DOHH2 (cell line): ENCODE measurements around the gene PAOX.

Experiments used
- H3F3A ChIP-seq: fragments of 200-600 bp; sonication (generic), shearing (Covaris generic); 2 replicates; pipeline ENCODE4 v1.6.0; 2016; ENCODE audit warnings: antibody characterized with exemption, mild to moderate bottlenecking; ENCODE audit not compliant: control insufficient read depth, insufficient read depth
- H3K27ac ChIP-seq: fragments of 200-600 bp; sonication (generic); 2 replicates; pipeline ENCODE4 v1.5.1; 2014; ENCODE audit warnings: low read depth, mild to moderate bottlenecking, low read length, moderate library complexity
- H3K27me3 ChIP-seq: fragments of 200-600 bp; sonication (generic); 2 replicates; pipeline ENCODE4 v1.6.1; 2014; ENCODE audit warnings: mild to moderate bottlenecking, low read length, mixed read lengths; ENCODE audit not compliant: control insufficient read depth
- H3K36me3 ChIP-seq: fragments of 200-600 bp; sonication (generic); 2 replicates; pipeline ENCODE4 v1.6.1; 2014; ENCODE audit warnings: mild to moderate bottlenecking, low read length, moderate library complexity, mixed read lengths; ENCODE audit not compliant: control insufficient read depth
- H3K4me1 ChIP-seq: fragments of 200-600 bp; sonication (generic); 2 replicates; pipeline ENCODE4 v1.6.1; 2014; ENCODE audit warnings: mild to moderate bottlenecking, low read length, mixed read lengths; ENCODE audit not compliant: control insufficient read depth
- H3K4me2 ChIP-seq: fragments of 200-600 bp; sonication (generic); 2 replicates; pipeline ENCODE4 v1.6.0; 2014; ENCODE audit warnings: mild to moderate bottlenecking, low read length, moderate library complexity
- H3K4me3 ChIP-seq: fragments of 200-600 bp; sonication (generic); 2 replicates; pipeline ENCODE4 v1.5.1; 2014; ENCODE audit warnings: mild to moderate bottlenecking, low read length, mixed read lengths
- H3K79me2 ChIP-seq: fragments of 200-600 bp; sonication (generic); 2 replicates; pipeline ENCODE4 v1.6.1; 2014; ENCODE audit warnings: mild to moderate bottlenecking, low read length, mixed read lengths; ENCODE audit not compliant: control insufficient read depth
- H3K9me2 ChIP-seq: fragments of 200-600 bp; sonication (generic); replicated peaks from 2 replicates; pipeline ENCODE4 v1.6.1; 2014; ENCODE audit warnings: mild to moderate bottlenecking, low read length, mixed read lengths; ENCODE audit not compliant: control insufficient read depth
- H3K9me3 ChIP-seq: fragments of 200-600 bp; sonication (generic); 2 replicates; pipeline ENCODE4 v1.6.1; 2014; ENCODE audit warnings: antibody characterized with exemption, low read length, mixed read lengths; ENCODE audit not compliant: control insufficient read depth, insufficient read depth
- H4K20me1 ChIP-seq: fragments of 200-600 bp; sonication (generic); 2 replicates; pipeline ENCODE4 v1.6.0; 2014; ENCODE audit warnings: low read depth, mild to moderate bottlenecking, antibody characterized with exemption, low read length, moderate library complexity; ENCODE audit not compliant: control insufficient read depth, insufficient read depth
- EZH2phosphoT487 ChIP-seq: fragments of 200-600 bp; sonication (generic); IDR thresholded peaks from 2 replicates; pipeline ENCODE4 v1.6.1; 2017; ENCODE audit warnings: borderline replicate concordance, mild to moderate bottlenecking, antibody characterized with exemption, low read length, moderate library complexity, mixed read lengths
- TF ChIP-seq, protein P1 (sequence below): fragments of 200-600 bp; sonication (generic); IDR thresholded peaks from one replicate; pipeline ENCODE4 v1.5.1; 2014; ENCODE audit warnings: antibody characterized with exemption, mild to moderate bottlenecking, low read depth, low read length; ENCODE audit not compliant: poor library complexity, severe bottlenecking

The PAOX gene

DNA sequence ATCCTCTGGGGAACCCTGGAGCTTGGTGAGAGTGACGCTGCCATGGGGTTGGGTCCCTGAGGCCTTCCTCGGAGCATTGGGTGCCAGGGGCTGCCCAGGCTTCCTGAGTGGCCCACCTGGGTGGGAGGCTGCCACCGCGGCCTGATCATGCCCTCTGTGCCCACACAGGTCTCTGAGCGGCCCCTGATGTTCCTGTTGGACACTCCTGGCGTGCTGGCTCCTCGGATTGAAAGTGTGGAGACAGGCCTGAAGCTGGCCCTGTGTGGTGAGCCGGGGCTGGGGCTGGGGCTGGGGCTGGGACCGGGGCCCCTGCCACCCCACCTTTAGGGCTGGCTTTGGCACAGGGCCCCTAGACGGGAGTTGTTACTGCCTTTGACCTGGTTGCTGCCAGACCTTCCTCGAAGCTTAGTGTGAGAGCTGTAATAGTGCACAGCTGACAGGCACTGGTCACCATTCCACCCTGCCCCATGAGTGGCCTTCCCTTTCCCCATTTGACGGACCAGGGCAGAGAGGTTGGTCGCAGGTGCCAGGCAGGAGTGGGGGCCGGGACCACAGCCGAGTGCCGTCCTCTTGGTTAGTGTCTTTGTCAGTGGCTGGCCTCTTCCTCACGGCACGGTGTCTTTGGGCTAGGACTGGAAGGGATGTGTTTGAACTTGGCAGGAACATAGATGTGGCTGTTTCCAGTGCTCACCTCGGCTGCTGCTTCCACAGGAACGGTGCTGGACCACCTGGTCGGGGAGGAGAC, 23.1 kb downstream of the PAOX start:
- Histone ChIP-seq H3K4me3 (no peak overlapping the region), H3K27ac (no peak overlapping the region), H3K9me2 (no peaks in the 10 kb centered on the region), H3K27me3 (no peaks in the 10 kb centered on the region), H3F3A (0 out of 2 replicates have a peak, but pooled peaks cover 4% of the 10 kb centered on the region), H3K79me2 (peaks cover 70% of the 10 kb centered on the region), H3K4me2 (no peak overlapping the region), H3K9me3 (no peaks in the 10 kb centered on the region), H4K20me1 (peaks cover 6% of the 10 kb centered on the region), H3K36me3 (peaks cover 84% of the 10 kb centered on the region), H3K4me1 (peaks cover 20% of the 10 kb centered on the region)
- TF ChIP-seq, protein P1, sequence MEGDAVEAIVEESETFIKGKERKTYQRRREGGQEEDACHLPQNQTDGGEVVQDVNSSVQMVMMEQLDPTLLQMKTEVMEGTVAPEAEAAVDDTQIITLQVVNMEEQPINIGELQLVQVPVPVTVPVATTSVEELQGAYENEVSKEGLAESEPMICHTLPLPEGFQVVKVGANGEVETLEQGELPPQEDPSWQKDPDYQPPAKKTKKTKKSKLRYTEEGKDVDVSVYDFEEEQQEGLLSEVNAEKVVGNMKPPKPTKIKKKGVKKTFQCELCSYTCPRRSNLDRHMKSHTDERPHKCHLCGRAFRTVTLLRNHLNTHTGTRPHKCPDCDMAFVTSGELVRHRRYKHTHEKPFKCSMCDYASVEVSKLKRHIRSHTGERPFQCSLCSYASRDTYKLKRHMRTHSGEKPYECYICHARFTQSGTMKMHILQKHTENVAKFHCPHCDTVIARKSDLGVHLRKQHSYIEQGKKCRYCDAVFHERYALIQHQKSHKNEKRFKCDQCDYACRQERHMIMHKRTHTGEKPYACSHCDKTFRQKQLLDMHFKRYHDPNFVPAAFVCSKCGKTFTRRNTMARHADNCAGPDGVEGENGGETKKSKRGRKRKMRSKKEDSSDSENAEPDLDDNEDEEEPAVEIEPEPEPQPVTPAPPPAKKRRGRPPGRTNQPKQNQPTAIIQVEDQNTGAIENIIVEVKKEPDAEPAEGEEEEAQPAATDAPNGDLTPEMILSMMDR = no peak
- TF ChIP-seq EZH2phosphoT487 = no peak

DNA sequence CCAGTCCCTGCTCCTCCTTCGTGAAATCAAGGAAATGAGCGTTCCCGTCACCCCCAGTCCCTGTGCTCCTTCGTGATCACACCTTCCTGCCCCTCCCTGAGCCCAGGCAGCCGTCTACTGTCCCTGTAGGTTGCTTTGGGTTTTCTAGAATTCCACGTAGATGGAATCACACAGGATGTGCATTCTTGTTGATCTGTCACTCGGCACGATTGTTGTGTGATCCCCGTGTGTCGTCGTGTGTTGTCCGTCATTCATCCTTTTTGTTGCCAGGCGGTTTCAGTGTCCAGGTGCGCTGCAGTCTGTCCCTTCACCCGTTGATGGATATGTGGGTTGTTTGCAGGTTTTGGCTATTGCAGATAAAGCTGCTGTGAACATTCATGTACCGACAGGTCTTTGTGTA, 24.3 kb downstream of the PAOX start:
- Histone ChIP-seq H3K27ac (no peak overlapping the region), H3K36me3 (peaks cover 87% of the 10 kb centered on the region), H3K4me3 (no peak overlapping the region), H3K27me3 (no peaks in the 10 kb centered on the region), H3K4me2 (no peak overlapping the region), H3F3A (0 out of 2 replicates have a peak, but pooled peaks cover 4% of the 10 kb centered on the region), H4K20me1 (peaks cover 6% of the 10 kb centered on the region), H3K9me3 (no peaks in the 10 kb centered on the region), H3K9me2 (no peaks in the 10 kb centered on the region), H3K4me1 (peaks cover 20% of the 10 kb centered on the region), H3K79me2 (peaks cover 73% of the 10 kb centered on the region)
- TF ChIP-seq, protein P1 = no peak
- no peak for TF ChIP-seq EZH2phosphoT487

DNA sequence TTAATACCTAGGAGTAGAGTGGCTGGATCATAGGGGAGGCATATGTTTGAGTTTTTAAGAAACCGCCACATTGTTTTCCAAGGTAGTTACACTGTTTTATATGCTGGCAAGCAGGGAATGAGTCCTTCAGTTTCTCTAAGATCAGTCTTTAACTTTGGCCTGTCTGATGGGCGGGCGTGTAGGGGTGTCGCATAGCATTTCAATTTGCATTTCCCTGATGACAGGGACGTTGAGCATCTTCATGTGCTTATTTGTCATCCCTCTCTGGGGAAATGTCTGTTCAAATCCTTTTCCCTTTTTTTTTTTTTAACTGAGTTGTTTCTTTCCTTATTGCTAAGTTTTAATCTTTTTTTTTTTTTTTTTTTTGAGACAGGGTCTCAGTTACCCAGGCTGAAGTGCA, 24.7 kb downstream of the PAOX start:
- Histone ChIP-seq H3K79me2 (peaks cover 73% of the 10 kb centered on the region), H3K36me3 (peaks cover 87% of the 10 kb centered on the region), H3K4me1 (peaks cover 20% of the 10 kb centered on the region), H3F3A (0 out of 2 replicates have a peak, but pooled peaks cover 4% of the 10 kb centered on the region), H3K27me3 (no peaks in the 10 kb centered on the region), H3K27ac (no peak overlapping the region), H3K9me2 (no peaks in the 10 kb centered on the region), H4K20me1 (peaks cover 6% of the 10 kb centered on the region), H3K9me3 (no peaks in the 10 kb centered on the region), H3K4me2 (no peak overlapping the region), H3K4me3 (no peak overlapping the region)
- no peak for TF ChIP-seq EZH2phosphoT487
- TF ChIP-seq, protein P1 = no peak
